GM18873 (cell line): ENCODE results near the gene GMDS.

Source experiments
- ATAC-seq: cut with Tn5 transposase; IDR thresholded peaks from one replicate; pipeline ENCODE4 v1.9.1; 2021; ENCODE audit warnings: mild to moderate bottlenecking, moderate library complexity, moderate number of reproducible peaks; ENCODE audit not compliant: unreplicated experiment, low FRiP score

Gene GMDS

DNA sequence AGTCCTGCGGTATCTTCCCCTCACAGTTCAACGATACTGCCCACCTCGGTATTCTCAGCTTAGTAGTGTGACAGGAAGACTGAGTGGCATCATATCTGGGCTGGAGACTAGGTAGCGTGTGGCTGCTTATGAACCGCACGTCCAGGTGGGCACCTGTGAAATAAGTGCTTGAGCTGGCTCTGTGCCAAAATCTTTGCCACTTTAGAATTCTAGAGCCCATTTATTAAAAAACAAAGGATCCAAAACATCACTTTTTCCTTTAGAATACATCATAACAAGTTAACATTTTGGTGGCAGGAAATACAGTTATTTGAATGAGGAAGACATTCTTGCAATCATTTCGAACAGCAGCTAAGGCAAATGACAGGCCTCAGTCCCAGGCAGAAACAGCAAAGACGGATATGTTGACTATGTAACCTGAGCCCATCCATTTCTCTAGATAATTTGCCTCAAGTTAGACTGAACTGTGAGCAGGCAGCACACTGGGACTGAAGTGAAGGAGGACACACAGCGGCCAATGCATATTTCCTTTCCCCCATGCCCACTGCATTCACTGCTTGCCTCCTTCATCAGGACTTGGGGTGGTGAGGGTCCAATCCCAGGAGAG, 136.6 kb downstream of the GMDS start:
- no peak for ATAC-seq

DNA sequence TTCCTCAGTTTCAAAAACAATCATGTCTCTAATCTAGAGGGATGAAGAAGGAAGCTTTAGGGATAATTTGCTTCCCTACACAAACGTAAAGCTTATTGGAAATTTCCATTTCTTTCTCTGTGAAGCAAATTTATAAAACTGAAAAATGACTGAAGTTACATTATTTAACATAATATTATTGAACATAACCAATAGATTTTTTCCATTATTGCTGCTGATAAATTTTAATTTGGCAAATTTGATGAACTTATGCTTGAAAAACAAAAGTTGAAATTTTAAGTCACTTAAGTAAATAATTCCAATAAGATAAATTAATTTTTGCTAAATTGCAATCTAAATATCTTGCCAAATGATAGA, 140.9 kb downstream of the GMDS start:
- no peak for ATAC-seq

DNA sequence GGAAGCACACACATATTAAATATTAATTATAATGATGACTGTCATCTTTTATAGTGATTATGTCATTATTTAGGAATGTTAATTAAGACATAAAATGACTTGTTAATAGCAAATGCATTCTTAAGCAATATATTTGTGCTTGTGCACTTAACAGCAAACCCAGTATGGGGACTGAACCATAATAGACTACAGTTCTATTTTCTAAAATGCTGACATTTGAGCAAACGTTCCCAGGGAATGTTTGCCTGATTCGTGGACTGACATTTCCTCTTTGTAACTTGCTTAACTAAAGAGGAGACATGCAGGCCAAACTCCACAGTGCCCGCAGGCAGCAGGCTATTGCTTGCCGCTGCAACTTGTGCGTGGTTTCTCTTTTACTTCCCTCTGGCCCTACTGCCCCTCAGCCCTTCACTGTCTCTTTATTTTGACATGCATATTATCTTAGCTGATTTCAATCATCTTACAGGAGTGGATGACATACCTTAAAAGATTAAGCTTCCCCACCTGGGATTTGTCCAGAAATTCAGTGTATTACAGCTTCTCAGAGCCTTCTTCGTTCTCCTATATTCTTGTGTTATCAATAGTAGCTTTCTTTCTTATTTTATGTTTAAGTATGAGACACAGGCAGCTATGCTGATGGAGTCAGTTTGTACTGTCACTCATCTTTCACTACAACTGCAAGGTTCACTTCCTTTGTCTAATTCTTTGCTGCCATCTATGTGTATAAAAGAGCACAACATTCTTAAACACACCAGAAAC, 141.5 kb downstream of the GMDS start:
- no peak for ATAC-seq

DNA sequence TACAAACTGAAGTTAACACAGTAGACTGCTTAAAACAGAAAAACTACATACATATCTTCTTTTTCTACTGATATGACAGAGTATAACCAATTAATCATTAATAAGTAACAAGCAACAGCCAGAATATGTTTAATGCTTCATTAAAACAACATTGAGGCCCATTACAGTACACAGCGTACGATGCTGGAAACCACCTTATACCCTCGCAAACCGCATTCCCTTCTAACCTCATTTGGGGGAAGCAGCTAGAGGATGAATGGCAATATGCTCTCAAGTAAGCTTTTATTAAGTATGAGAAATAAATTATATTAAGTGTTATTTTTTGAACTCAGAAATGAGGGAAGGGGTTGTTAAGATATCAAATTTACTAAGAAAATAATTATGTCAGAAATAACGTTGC, 142.4 kb downstream of the GMDS start:
- ATAC-seq = no peak

DNA sequence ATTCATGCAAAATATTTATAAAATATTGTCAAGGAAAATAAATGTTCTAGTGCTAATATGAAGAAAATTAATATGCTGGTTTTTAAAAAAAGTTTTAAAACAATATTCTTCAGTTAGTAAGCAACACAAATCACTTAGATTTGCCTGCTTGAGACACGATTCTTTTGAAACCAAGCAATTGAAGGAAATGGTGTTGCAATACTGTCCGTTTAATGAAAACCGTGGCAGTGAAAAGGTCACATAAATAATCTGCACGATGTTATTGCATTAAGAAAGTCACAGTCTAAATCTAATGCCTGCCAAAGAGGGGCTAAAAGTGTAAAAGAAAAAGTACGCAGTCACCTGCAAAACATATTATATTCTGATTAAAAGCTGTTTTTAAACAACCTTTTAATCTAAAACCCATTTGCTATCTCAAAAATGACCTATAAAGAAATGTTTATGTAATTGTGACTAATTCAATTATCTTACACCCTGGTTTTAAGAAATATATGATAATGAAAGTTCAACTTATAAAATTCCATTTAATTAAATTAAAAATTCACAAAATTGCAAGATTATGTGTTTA, 143.0 kb downstream of the GMDS start:
- ATAC-seq = no peak

DNA sequence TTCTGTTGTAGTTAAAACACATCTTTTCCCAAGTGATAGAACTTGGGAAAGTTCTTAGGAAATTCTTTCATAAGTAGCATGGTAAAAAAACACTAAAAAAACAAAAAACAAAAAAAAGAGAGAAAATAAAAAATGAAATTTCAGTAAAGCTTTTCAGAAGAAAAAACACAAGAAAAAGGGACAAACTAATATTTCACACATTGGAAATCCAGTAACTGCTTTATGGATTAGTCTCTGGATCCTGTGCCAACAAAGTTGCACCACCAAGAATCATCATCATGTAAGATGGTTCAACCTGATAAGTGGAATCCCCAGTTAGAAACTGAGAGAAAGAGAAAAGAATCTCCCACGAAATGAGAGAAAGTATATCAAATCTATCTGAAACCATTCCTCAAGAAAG, 144.2 kb downstream of the GMDS start:
- no peak for ATAC-seq

DNA sequence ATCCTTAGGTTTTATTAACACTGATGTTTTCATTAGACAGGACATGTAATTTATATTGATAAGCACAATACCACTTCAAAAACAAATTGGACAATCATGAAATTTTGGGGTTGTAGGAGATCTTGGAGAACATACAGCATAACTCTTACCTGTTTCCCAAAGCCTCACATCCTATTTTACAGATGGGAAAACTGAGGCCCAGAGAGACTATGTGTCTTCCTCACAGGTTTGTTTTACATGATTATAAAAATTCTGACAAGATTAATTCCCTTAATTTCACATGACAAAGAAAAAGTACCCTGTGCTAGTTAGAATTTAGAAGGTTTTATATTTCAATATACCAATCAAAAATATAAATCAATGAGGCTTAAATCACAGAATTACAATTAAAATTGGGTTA, 145.5 kb downstream of the GMDS start:
- ATAC-seq = no peak

DNA sequence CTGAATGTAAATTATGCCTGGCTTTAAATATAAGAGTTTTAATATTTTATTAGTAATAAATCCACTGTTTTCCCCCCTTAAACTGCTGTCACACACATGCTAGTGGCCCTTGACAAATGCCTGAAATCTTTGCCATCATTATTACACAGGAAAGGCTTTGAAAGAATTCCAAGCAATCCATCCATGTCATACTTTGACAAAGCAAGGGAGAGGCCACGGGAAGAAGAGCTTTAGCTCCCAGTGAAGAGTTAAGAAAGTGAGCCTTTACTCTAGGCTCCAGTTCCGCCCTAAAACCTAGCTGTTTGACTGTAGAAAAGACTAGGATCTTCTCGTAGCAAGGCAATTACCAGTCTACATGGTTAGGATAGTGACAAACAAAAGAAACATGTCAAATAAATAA, 147.9 kb downstream of the GMDS start:
- no peak for ATAC-seq

DNA sequence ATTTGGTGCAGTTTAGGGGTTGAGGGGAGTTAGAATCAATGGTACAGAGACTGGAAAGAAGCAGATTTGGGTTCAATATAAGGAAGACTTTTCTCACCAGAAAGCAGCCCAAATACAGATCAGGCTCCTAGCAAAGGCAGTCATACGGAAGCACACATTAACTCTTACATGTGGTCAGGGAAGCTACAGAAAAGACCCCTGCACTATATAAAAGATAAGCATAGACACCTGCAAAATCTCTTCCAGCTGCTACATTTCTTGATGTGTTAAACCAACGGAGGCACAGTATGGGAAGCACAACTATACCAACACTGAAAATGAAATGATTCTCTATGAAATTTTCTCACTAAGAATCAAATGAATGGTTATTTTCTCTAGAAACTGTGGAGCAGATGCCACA, 150.8 kb downstream of the GMDS start:
- ATAC-seq = no peak

DNA sequence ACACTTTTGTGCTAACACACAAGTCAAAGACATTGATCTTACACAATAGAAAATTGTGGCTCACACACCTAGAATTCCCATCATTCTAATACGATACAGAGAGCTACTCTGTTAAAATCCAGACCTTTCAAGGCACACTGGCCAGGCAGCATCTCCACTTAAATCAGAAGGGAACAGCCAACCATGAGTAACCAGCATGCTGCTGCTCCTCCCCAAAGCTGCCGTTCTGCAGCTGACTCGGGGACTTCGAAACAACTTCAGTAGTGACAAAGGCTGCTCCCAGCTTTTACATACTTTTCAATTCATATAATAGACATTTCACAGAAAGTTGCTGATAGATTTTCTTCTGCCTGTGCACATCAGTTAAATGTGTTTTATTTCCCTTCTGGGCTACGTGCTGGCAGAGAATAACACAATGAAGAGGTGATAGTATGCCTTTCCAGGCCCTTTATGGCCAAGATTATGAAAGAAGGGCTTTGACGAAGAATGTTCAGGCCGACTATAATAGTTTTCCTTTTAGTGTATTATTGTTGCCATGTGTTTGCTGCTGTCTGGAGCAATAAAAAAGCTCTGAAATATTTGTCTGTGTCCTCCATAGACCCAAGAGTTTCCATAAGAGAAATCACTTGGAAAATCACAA, 159.0 kb downstream of the GMDS start:
- no peak for ATAC-seq

DNA sequence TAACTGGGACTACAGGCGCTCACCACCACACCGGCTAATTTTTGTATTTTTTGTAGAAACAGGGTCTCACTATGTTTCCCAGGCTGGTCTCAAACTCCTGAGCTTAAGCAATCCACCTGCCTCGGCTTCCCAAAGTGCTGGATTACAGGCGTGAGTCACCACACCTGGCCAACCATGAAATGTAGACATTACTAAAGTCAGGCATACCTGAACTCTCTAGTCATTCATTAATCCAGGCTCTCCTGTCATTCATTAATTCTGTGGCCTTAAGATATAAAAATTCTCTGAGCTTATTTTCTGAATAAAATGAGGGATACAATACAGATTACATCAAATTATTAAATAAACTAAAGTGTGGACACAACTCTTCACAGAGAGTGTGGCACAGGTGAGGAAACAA, 159.7 kb downstream of the GMDS start:
- no peak for ATAC-seq

DNA sequence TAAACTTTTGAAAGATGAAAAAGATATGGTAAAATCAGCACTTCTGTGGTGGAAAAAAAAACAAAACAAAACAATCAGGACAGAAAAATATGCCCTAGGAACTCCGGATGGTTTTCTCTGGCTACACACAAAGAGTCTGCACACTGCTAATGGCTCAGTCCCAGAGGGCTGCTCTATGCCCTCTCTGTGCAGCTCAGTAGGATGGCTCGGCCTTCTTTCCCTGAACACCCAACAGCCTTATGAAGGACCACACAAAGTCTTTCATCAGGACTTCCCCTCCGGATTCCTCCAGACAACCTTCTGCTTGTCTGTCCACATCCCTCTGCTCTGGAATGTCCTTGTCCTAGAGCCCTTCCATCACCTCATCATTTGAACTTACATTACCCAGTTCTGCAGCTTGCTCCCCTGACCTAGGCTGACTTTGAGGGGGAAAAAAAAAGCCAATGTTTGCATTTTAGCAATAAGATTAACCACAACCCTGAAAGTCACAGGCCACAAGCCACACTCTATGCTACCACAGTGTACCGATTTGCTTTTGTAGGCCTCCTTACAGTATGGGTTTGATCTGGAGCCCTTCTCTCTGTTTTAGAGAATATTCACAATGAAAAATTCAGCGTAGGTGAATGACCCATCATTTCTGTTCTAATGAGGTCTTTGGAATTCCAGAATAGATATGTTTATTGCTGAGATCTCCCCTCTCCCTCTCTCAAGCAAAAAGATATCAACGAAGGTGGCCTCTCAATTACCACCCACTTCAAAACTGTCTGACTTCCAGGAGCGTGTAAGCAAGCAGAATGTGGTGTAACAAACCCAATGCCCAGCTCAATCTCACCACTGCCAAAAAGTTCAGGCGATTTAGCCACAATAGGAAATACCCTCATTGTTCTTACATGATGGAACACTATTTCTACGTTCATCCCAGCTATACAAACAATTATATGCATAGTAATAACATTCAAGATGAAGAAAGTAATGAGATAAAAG, 164.0 kb downstream of the GMDS start:
- ATAC-seq = peak; percentile 62

DNA sequence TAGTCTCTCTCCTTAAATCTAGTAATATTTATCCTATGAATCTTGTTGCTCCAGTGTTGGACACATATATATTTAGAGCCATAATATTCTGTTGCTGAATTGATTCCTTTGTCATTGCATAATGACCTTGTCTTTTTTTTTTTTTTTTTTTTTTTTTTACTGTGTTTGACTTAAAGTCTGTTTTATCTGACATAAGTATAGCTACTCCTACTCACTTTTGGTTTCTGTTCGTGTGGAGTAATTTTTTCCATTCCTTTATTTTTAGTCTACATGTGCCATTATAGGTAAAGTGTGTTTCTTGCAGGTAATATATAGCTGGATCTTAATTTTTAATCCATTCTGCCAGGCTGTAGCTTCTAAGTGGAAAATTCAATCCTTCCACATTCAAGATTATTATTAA, 166.5 kb downstream of the GMDS start:
- ATAC-seq = no peak

DNA sequence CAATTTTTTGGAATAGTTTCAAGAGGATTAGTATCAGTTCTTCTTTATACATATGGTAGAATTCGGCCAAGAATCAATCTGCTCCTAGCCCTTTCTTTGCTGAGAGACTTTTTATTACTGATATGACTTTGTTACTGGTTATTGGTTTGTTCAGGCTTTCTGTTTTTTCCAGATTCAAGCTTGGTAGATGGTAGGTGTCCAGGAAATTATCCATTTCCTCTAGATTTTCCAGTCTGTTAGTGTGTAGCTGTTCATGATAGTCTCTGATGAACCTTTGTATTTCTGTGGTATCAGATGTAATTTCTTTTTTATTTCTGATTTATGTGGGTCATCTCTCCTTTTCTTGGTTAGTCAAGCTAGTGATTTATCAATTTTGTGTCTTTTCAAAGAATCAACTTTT, 167.6 kb downstream of the GMDS start:
- ATAC-seq = no peak

DNA sequence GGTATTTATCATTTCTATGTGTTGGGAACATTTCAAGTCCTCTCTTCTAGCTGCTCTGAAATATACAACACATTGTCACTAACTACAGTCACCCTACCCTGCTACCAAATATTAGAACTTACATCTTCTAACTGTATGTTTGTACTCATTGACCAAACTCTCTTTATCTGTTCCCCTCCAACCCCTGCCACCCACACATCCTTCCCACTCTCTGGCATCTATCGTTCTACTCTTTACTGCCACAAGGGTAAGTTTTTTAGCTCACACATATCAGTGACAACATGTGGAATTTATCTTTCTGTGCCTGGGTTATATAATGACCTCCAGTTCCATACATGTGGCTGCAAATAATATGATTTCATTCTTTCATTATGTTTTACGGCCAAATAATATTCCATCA, 171.9 kb downstream of the GMDS start:
- no peak for ATAC-seq

DNA sequence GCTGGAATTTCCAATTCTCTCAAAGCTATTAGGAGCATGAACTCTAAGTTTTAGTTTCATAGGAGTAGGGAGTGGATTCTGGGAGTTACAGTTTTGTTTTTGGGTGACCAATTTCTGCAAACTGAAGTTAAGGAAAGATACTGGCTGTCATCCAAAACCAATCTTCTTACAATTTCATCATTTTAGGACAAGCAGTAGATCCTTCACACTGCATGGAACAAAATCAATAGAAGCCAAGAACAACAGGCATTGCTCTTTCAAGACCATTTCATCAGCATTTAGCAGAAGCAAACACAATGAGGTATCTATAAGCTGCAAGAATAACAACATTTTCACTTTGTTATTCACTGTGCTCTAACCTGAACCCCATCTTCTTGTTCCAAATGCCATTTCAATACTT, 173.0 kb downstream of the GMDS start:
- no peak for ATAC-seq

DNA sequence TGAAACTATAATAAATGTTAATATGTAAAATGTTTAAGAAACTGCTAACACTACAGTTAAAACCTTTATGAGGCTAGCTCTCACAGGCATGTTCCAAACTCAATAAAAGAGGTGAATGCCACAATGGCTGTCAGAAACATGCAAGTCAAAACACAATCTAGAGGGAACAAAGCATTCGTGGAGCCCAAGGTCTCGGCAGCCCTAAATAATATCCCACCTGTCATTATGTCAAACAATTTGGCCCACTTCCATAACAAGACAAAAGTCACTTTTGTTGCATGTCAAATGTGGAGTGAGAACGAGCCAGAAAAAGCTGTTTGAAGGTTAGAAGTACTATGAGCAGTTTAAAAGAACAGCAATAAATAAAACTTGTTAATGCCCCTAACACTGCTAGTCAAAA, 181.9 kb downstream of the GMDS start:
- ATAC-seq = no peak

DNA sequence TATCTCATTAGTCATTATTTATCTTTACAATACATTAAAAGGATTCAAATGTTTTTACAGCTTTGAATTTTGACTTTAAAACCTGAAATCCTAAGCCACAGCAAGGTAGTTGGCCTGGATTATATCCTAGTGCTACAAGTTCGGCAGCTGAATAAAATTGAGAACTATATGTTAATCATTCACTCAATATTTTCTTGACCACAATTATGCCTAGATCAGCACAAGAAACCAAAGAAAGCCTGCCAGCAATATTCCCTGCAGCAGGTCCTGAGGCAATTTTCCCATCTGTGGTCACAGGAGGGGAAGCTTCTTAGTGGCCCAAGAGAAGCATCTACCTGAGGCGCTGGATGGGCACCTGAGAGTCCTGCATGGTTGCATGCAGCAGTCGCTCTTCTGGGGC, 183.5 kb downstream of the GMDS start:
- no peak for ATAC-seq

DNA sequence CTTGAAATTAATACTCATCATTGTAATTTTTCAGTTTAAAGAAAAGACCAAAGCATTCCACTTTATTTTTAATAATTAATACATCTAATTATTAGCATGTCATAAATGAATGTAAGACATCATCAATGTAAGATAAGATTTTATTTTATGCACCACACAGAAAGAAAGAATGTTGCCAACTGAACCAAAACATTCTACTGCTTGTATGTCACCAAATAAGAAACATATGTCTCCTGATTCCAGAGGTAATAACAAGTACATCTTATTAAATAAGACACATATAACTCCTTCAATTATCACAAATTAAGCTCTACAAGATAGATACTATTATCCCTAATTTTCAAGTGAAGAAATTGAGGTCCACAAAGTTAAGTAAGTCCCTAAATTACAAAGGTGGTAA, 189.5 kb downstream of the GMDS start:
- no peak for ATAC-seq

DNA sequence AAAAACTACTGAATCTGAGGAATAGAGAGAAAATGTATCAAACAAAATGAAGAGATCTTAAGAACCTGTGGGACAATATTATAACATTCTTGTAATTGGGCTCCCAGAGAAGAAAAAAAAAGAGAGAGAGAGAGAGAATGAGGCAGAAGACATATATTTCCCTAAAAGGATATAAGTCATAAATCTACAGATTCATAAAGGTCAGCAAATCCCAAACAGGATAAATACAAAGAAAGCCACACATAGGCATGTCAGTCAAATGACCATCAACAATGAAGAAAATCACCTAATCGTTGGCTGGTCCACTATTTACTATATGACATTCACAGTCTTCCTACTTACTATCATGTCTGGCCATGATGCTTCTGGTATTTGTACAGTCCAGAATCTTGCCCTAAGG, 190.3 kb downstream of the GMDS start:
- no peak for ATAC-seq
